GM18520 (cell line): ENCODE results near the gene AGPAT1.
A peak's percentile ranks its signal among the peaks of the same experiment; 100 is the strongest.
"Not testable (repeated sequence)": the region's sequence is repeated elsewhere in the genome, so short reads cannot be mapped to it uniquely, and the experiment has no call there.

Source experiments
- ATAC-seq: cut with Tn5 transposase; IDR thresholded peaks from one replicate; pipeline ENCODE4 v1.9.1; 2021; ENCODE audit not compliant: unreplicated experiment

AGPAT1 gene, protein sequence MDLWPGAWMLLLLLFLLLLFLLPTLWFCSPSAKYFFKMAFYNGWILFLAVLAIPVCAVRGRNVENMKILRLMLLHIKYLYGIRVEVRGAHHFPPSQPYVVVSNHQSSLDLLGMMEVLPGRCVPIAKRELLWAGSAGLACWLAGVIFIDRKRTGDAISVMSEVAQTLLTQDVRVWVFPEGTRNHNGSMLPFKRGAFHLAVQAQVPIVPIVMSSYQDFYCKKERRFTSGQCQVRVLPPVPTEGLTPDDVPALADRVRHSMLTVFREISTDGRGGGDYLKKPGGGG

DNA sequence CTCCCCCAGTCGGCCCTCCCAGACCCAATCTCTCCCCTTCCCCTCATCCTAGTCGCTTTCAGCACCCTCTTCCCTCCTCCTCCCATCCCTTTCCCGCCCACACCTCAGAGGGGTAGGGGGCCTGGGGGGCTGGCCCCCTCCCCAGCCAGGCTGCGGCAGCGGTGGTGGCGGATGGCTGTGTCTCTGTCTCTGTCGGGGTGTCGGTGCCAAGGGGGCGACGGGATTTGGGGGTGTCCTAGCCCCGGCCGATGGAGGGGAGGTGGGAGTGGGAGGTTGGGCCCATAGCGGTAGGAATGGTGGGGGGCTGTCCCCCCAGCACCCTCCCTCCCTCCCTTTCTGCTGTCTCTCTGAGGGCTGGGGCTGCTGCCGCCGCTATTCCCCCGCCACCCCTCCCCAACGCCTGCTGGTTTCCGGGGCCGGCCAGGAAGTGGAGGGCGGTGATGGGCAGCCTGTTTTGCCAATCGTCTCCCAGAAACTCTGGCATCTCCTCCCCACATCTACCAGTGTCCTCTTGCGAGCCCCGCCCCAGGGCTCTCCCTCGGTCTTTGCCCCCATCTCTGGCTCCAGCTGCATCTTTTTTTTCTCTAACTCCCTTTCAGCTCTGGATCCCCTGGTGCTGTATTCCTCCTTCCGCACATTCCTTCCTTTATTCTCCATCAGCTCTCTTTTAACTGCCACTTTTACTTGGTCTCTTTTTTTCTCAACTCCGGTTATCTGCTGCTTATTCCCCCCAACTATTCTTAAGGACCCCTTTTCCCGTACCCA lies at the start of gene AGPAT1:
Gene AGPAT1, minus strand, starts transcription at position 374 of the 765 bp plus-strand sequence. CDS start 4,588 bp downstream, outside the sequence.
- ATAC-seq = peak; percentile 26

GRCh38 chr6:32224696-32225095 lies 48.8 kb upstream of the AGPAT1 start:
- peak; percentile 58 for ATAC-seq

DNA sequence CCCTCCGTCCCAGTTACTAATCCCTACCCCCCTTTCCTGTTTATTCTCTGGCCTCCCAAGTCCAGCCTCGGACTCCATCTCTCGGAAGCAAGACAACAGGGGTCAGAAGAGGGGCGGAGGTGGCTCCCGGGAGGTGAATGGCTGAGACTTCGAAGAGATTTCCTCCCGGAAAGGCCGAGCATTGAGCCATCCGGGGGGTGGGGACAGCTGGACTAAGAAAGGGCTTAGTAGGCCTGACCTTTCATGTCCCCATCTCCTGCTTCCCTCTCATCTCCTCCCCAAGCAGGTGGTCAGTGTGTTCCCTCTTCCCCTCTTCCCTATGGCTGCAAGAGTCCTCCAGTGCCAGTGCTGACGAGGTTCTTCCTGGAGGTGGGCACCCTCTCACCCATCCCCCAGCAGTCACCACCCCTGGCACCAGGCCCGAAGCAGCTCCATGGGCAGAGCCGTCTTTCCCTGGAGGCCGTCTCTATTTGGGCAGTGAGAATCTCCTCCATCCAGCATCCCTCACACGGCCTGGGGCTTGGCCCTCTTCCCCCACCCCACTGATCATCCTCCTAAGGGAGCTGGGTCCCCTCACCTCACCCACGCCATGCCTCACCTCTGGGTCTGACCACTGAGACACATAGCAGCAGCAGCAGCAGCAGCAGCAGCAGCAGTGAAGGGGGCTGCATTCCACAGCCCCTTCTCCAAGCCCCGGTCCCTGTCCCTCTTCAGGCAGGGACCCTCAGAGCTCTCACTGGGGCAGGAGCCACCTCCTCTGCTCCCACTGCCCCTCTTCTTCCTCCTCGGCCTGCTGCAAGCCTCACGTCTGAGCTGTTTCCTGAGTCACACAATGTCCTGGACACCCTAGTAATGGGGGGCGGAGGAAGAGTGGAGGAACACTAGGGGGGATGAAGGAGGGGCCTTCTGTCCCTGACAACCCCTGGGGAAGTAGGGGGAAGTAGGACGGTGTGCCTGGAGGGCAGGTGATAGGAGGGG lies 47.7 kb upstream of the AGPAT1 start, which contains the start of gene NOTCH4:
Gene NOTCH4, minus strand, starts transcription at position 810 of the 978 bp plus-strand sequence. Its CDS starts 139 bp downstream, at position 671.
- ATAC-seq = no peak

GRCh38 chr6:32222333-32223230 lies 46.7 kb upstream of the AGPAT1 start:
- ATAC-seq = no peak

DNA sequence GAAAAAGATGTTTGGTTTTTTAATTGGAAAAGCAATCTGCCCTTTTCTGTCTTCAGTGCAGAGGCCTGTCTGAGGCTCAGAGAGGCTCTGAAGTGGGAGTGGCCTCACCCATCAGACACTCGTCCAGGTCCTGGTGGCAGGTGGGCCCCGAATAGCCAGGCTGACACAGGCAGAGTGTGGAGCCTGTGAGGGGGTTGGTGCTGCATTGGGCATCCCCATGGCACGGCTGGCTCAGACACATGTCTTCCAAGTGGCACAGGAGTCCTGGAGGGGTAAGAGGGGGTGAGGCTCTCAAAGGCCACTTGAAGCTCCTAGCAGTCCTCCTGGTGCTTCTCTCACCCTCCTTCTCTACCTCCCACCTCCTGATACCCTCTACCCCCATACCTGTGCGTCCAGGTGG lies 44.1 kb upstream of the AGPAT1 start:
- no peak for ATAC-seq

GRCh38 chr6:32218167-32218566 lies 42.3 kb upstream of the AGPAT1 start:
- no peak for ATAC-seq

DNA sequence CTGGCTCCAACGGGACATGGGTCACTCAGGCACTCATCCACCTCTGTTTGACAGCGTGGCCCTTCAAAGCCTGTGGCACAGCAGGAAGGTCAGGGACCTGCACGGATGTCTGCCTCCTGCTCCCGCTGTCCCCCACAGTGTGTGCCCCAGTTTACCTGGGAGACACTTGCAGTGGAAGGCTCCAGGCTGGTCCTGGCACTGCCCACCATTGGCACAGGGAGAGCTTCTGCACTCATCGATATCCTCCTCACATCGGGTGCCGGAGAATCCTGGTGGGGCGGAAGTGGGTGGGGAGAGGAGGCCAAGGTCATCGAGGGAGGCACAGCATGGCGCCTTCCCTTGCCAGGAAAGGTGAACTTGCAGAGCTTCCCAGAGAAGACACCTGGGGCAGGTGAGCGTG lies 41.1 kb upstream of the AGPAT1 start:
- ATAC-seq = no peak

- no peak for ATAC-seq
These were observed 40.4 kb upstream of the AGPAT1 start for GRCh38 chr6:32216285-32216684.

GRCh38 chr6:32215617-32216016 lies 39.7 kb upstream of the AGPAT1 start:
- ATAC-seq = no peak

DNA sequence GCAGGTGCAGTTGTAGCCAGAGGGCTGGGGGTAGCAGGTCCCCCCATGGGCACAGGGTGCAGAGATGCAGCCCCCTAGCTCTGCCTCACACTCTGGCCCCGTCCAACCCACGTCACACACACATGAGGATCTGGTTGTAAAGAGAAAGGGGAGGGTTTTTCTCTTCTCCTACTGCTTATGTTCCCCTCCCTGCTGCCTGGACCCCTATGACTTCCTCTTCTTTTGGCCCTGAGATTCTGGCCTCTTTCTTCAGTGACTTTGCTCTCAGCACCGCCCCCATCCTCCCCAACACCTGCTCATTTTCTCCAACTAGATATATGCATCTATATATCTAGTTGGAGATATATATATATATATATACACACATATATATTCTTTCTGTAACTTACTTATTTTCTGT lies 38.2 kb upstream of the AGPAT1 start:
- ATAC-seq = no peak

DNA sequence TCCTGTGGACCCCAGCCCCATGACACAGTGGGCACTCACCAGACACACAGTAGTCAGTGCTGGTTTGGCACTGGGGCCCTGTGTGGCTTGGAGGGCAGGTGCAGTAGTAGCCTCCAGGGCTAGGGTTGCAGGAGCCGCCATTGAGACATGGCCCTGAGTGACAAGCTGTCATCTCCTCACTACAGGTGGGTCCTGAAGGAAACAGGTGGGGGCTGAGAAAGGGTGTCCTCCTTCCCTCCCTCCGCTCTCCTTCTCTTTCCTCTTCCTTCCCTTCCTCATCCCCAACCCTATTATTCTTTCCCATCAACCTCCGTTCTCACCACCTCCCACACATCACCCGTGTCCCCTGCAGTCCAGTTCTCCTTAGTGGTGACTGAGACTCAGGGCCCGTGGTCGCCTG lies 37.8 kb upstream of the AGPAT1 start:
- no peak for ATAC-seq

- ATAC-seq = no peak
These were observed 36.3 kb upstream of the AGPAT1 start for GRCh38 chr6:32212076-32212760.

DNA sequence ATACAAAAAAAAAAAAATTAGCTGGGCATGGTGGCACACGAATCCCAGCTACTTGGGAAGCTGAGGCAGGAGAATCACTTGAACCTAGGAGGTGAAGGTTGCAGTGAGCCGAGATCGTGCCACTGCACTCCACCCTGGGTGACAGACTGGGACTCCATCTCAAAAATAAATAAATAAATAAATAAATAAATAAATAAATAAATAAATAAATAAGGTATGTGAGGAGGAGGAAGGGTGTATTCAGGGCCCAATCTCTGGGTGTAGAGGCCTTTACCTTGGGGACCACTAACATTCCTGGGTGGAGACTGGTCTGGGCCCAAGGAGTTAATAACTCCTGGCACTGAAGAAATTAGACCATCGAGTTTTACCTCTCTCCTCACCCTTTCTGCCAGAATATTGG lies 35.5 kb upstream of the AGPAT1 start:
- not testable (repeated sequence) for ATAC-seq

- ATAC-seq = no peak
These were observed 34.3 kb upstream of the AGPAT1 start for GRCh38 chr6:32210191-32210601.

DNA sequence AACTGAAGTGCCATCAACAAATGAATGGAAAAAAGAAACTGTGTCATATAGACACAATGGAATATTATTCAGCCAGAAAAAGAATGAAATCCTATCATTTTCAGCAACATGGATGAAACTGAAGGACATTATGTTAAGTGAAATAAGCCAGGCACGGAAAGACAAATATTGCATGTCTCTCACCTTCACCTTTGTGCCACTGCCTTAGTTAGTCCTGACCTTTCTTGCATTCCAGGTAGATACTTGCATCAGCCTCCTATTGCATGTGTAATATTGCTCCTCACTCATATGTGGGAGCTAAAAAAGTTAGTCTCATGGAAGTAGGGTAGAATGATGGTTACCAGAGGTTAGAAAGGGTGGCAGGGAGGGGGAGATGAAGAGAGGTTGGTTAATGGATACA lies 33.1 kb upstream of the AGPAT1 start:
- ATAC-seq = no peak

DNA sequence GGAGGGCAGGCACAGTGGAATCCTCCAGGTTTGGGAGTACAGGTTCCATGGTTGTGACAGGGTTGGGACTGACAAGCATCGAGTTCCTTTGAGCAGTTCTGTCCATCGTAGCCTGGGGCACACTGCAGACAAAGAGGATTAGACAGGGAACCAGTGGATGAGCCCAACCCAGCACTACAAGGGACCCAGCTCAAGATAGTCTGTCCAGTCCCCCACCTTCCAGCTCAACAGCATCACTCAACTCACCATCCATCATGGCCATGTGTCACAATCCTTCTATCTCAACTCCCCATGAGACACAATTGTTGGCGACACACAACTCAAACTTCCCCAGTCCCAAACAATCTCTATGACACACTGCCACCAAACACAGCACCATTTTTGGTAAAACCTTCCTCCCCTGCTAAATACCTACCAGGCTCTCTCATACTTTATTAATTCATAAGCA lies 28.4 kb upstream of the AGPAT1 start:
- ATAC-seq = no peak

- ATAC-seq = no peak
These were observed 27.8 kb upstream of the AGPAT1 start for GRCh38 chr6:32203426-32204267.

DNA sequence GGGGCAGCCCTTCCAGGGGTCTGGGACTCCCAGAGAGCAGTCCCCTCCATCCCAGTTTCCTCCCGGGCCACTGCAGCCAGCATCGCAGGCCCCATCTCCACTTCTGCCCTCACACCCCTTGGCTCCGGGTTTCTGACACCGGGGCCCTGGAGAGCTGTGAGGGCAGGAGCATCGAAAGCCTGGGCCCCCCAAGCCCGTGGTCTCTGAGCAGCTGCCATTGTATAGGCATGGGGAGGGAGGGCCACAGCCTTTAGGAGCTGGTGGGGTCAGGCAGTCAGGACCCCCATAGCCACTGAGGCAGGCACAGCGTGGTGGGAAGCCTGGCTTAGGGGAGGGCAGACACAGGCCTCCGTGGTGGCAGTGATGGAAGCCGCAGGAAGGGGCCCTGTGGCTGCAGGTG lies 26.3 kb upstream of the AGPAT1 start:
- no peak for ATAC-seq
